Measurements from ENCODE around the gene GKN1. TPM values are rescaled to one million over a fixed set of nuclear protein-coding genes. Genes with fewer than 3 reads are reported as not detected.

The GKN1 gene, protein sequence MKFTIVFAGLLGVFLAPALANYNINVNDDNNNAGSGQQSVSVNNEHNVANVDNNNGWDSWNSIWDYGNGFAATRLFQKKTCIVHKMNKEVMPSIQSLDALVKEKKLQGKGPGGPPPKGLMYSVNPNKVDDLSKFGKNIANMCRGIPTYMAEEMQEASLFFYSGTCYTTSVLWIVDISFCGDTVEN
- not detected for total RNA-seq

DNA sequence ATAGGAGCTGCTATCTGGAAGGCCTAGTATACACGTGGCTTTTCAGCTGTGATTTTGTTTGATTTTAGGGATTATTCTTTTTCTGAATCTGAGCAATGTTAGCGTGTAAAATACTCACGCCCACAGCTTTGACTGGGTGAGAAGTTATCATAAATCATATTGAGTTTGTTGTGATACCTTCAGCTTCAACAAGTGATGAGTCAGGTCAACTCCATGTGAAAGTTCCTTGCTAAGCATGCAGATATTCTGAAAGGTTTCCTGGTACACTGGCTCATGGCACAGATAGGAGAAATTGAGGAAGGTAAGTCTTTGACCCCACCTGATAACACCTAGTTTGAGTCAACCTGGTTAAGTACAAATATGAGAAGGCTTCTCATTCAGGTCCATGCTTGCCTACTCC lies at the start of gene GKN1:
Gene GKN1, plus strand, starts transcription at position 386 of the 400 bp plus-strand sequence. CDS start 42 bp downstream, outside the sequence.
- H3K27ac Mint-ChIP-seq: no peak within 1 kb of the TSS
- H3K27me3 Mint-ChIP-seq: peaks cover 11% of the 10 kb centered on the region
- H3K36me3 Mint-ChIP-seq (ENCODE audit: low read depth): no peaks in the 10 kb centered on the region
- ChIA-PET POLR2A (no interaction called here), CTCF (no interaction called here)
- no peak within 1 kb of the TSS for H3K4me3 Mint-ChIP-seq
- TF ChIP-seq, protein P1, sequence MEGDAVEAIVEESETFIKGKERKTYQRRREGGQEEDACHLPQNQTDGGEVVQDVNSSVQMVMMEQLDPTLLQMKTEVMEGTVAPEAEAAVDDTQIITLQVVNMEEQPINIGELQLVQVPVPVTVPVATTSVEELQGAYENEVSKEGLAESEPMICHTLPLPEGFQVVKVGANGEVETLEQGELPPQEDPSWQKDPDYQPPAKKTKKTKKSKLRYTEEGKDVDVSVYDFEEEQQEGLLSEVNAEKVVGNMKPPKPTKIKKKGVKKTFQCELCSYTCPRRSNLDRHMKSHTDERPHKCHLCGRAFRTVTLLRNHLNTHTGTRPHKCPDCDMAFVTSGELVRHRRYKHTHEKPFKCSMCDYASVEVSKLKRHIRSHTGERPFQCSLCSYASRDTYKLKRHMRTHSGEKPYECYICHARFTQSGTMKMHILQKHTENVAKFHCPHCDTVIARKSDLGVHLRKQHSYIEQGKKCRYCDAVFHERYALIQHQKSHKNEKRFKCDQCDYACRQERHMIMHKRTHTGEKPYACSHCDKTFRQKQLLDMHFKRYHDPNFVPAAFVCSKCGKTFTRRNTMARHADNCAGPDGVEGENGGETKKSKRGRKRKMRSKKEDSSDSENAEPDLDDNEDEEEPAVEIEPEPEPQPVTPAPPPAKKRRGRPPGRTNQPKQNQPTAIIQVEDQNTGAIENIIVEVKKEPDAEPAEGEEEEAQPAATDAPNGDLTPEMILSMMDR (IDR thresholded peaks at IDR 0.05): no peak
- ATAC-seq (no peak), DNase-seq (no peak)
- no peaks in the 10 kb centered on the region for H3K4me1 Mint-ChIP-seq (ENCODE audit: low read depth)
- intact Hi-C loops (cut with micrococcal nuclease): no loop called here
- no peaks in the 10 kb centered on the region for H3K9me3 Mint-ChIP-seq

DNA sequence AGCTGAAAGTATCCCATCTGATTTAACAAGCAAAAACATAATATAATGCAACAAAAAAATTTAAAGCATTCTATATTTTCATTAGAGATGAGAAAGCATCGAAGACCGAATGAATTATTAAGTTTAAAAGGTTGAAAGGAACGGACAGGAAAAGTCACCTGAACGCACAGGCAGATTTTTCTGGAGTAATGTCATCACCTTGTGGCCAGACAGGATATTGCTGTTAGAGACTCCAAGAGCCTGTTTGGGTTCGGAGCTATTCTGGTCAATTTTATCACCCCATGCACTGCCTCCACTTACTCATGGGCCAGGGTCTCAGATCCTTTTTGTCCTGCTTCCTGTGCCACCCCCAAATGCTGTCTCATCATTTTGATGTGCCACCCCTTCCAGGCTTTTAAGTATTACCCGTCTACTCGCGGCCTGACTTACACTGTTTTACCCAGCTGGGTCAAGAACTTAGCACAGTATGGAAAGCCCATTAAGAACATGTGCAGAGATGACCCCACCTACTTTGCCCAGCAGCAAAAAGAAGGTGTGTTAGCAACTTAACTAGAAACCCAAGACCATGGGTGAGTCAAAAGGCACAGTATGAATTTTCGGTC lies 49.0 kb upstream of the GKN1 start:
- ChIA-PET CTCF (interaction anchor here (0.6 to 7.3 kb wide), 77 partner anchors 8 to 485 kb away, joined by 3 to 139 read pairs (median 4); partner anchors contain the start of genes APLF, ARHGAP25, FBXO48 and GKN2), POLR2A (interaction anchor here (0.7 to 1.5 kb wide), 2 partner anchors 9 to 462 kb away, joined by 3 read pairs; no protein-coding TSS in a partner anchor)
- H3K4me3 Mint-ChIP-seq: no peak overlapping the region
- peaks cover 1% of the 10 kb centered on the region for H3K4me1 Mint-ChIP-seq (ENCODE audit: low read depth)
- no peaks in the 10 kb centered on the region for H3K36me3 Mint-ChIP-seq (ENCODE audit: low read depth)
- peaks cover 2% of the 10 kb centered on the region for H3K27me3 Mint-ChIP-seq
- TF ChIP-seq, protein P1 (IDR thresholded peaks at IDR 0.05): peak; percentile 97
- ATAC-seq (peak; percentile 87), DNase-seq (peak; percentile 67)
- peaks cover 2% of the 10 kb centered on the region for H3K9me3 Mint-ChIP-seq
- intact Hi-C loops (cut with micrococcal nuclease): loop anchor here (5.0 kb wide), 2 partner anchors 88 to 218 kb away; no protein-coding TSS in a partner anchor
- no peak overlapping the region for H3K27ac Mint-ChIP-seq

DNA sequence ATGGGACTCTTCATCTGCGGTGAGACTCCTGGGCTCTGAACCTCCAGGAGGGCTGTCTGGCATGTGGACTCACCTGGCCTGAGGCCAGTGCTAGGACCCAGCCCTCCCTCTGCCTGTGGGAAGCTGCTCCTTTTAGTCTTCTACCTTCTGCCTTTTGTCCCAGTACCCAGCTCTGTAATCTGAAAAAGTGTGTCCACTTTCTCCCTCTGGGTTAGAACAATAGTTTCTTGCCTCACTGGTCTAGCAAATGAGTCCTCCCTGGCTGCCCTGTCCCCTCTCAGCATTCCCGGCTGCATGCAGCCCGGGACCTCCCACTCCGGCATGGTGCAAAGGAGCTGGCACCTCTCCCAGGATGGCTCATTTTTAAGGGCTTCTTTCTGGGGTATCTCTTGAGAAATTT lies 47.6 kb upstream of the GKN1 start:
- H3K4me3 Mint-ChIP-seq: no peak overlapping the region
- CTCF ChIA-PET: interaction anchor here (1.0 to 7.3 kb wide), 12 partner anchors 9 to 473 kb away, joined by 3 to 139 read pairs (median 34); partner anchors contain the start of genes APLF and FBXO48
- intact Hi-C loops (cut with micrococcal nuclease): loop anchor here (5.0 kb wide), 2 partner anchors 89 to 219 kb away; no protein-coding TSS in a partner anchor
- ATAC-seq (no peak), DNase-seq (no peak)
- H3K36me3 Mint-ChIP-seq (ENCODE audit: low read depth): no peaks in the 10 kb centered on the region
- peaks cover 2% of the 10 kb centered on the region for H3K27me3 Mint-ChIP-seq
- TF ChIP-seq, protein P1 (IDR thresholded peaks at IDR 0.05): no peak
- no peak overlapping the region for H3K27ac Mint-ChIP-seq
- H3K4me1 Mint-ChIP-seq (ENCODE audit: low read depth): peaks cover 1% of the 10 kb centered on the region
- POLR2A ChIA-PET: no interaction called here
- peaks cover 3% of the 10 kb centered on the region for H3K9me3 Mint-ChIP-seq

DNA sequence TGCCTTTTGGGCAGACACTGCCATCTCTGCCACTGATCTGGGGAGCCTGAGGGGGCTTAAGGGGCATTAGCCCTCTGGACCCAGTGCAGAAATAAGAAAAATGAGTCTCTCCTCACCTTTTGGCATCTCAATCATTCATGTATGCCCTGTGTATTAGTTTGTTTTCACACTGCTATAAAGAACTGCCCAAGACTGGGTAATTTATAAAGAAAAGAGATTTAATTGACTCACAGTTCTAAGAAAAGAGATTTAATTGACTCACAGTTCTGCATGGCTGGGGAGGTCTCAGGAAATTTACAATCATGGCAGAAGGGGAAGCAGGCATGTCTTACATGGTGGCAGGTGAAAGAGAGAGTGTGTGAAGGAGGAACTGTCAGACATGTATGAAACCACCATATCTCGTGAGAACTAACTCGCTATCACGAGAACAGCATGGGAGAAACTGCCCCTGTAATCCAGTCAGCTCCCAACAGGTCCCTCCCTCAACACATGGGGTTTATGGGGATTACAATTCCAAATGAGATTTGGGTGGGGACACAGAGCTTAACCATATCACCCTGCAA lies 43.2 kb upstream of the GKN1 start:
- ChIA-PET CTCF (interaction anchor here (5.6 kb wide), 1 partner anchor 13 kb away, joined by 38 read pairs; no protein-coding TSS in a partner anchor), POLR2A (no interaction called here)
- TF ChIP-seq, protein P1 (IDR thresholded peaks at IDR 0.05): no peak
- H3K27ac Mint-ChIP-seq: no peak overlapping the region
- peaks cover 3% of the 10 kb centered on the region for H3K9me3 Mint-ChIP-seq
- intact Hi-C loops (cut with micrococcal nuclease): no loop called here
- no peak for DNase-seq
- H3K27me3 Mint-ChIP-seq: no peaks in the 10 kb centered on the region
- no peak overlapping the region for H3K4me3 Mint-ChIP-seq
- no peaks in the 10 kb centered on the region for H3K36me3 Mint-ChIP-seq (ENCODE audit: low read depth)
- ATAC-seq: peak; percentile 67
- H3K4me1 Mint-ChIP-seq (ENCODE audit: low read depth): no peaks in the 10 kb centered on the region

DNA sequence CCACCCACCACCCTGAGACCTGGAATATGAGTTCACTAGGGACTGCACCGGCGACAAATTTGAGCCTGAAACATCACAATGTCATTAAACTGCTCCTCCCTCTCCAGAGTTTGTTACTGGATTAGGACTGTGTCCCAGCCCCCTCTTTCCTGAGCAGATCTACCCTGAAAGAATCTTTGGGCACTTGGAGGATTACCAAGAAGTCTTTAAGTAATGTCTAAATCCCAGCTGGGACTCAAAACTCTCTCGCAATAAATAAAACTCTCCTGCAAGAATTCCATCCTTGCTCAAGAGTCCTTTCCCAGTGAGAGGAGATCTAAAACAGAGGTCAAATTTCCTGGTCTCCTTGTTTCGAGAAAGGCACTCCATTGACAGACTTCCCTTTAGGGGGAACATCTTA lies 42.6 kb upstream of the GKN1 start:
- CTCF ChIA-PET: interaction anchor here (0.9 to 5.6 kb wide), 3 partner anchors 9 to 223 kb away, joined by 3 to 38 read pairs (median 8); no protein-coding TSS in a partner anchor
- ATAC-seq: no peak
- DNase-seq: no peak

More for the DNA sequence above, 42.6 kb upstream of the GKN1 start:
- TF ChIP-seq, protein P1 (IDR thresholded peaks at IDR 0.05): no peak
- H3K4me1 Mint-ChIP-seq (ENCODE audit: low read depth): no peaks in the 10 kb centered on the region
- H3K27ac Mint-ChIP-seq: no peak overlapping the region
- intact Hi-C loops (cut with micrococcal nuclease): no loop called here
- H3K36me3 Mint-ChIP-seq (ENCODE audit: low read depth): no peaks in the 10 kb centered on the region
- no peaks in the 10 kb centered on the region for H3K27me3 Mint-ChIP-seq
- H3K9me3 Mint-ChIP-seq: peaks cover 3% of the 10 kb centered on the region
- no peak overlapping the region for H3K4me3 Mint-ChIP-seq
- POLR2A ChIA-PET: no interaction called here
